SK-N-MC (cell line): Measurements from ENCODE around the gene MORN4.

Source experiments
- EZH2 ChIP-seq: fragments of 200-600 bp; sonication (generic); IDR thresholded peaks from one replicate; pipeline ENCODE4 v1.6.1; 2017; ENCODE audit warnings: antibody characterized with exemption
- POLR2AphosphoS5 ChIP-seq: IDR thresholded peaks from 2 replicates; pipeline ENCODE4 v1.6.1; 2012; ENCODE audit warnings: mild to moderate bottlenecking, low read depth, low read length, borderline replicate concordance

GRCh38 chr10:97631098-97631497, 2.2 kb downstream of the MORN4 start:
- TF ChIP-seq POLR2AphosphoS5 (no peak), EZH2 (no peak)
